ENCODE results near the gene TRAPPC3L.
"Not testable (repeated sequence)": the region's sequence is repeated elsewhere in the genome, so short reads cannot be mapped to it uniquely, and the experiment has no call there.

- TF ChIP-seq FOSL2 (IDR thresholded peaks at IDR 0.05); FOSL2 (CRISPR knock-in tag; IDR thresholded peaks at IDR 0.05); BHLHE40 (IDR thresholded peaks at IDR 0.05; ENCODE audit: low read depth, low read length); EHMT2 (IDR thresholded peaks at IDR 0.05; ENCODE audit: low read depth); POLR2A (IDR thresholded peaks at IDR 0.05; ENCODE audit: low read length); CHD2 (IDR thresholded peaks at IDR 0.05; ENCODE audit: low read length, partially characterized antibody); REST (IDR thresholded peaks at IDR 0.05); POLR2AphosphoS2 (conservative IDR thresholded peaks at IDR 0.05; ENCODE audit: low read length); USF2 (IDR thresholded peaks at IDR 0.05); CEBPB (IDR thresholded peaks at IDR 0.05); CBX2 (IDR thresholded peaks at IDR 0.05; ENCODE audit: borderline replicate concordance, low read depth); EP300 (IDR thresholded peaks at IDR 0.05): not testable (repeated sequence)
- TF ChIP-seq, protein P1, sequence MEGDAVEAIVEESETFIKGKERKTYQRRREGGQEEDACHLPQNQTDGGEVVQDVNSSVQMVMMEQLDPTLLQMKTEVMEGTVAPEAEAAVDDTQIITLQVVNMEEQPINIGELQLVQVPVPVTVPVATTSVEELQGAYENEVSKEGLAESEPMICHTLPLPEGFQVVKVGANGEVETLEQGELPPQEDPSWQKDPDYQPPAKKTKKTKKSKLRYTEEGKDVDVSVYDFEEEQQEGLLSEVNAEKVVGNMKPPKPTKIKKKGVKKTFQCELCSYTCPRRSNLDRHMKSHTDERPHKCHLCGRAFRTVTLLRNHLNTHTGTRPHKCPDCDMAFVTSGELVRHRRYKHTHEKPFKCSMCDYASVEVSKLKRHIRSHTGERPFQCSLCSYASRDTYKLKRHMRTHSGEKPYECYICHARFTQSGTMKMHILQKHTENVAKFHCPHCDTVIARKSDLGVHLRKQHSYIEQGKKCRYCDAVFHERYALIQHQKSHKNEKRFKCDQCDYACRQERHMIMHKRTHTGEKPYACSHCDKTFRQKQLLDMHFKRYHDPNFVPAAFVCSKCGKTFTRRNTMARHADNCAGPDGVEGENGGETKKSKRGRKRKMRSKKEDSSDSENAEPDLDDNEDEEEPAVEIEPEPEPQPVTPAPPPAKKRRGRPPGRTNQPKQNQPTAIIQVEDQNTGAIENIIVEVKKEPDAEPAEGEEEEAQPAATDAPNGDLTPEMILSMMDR (IDR thresholded peaks at IDR 0.05): not testable (repeated sequence)
These were observed 50.3 kb downstream of the TRAPPC3L start for GRCh38 chr6:116495161-116495560.

All from A549 (cell line).